ENCODE results near the gene AKAP6.

The AKAP6 gene

DNA sequence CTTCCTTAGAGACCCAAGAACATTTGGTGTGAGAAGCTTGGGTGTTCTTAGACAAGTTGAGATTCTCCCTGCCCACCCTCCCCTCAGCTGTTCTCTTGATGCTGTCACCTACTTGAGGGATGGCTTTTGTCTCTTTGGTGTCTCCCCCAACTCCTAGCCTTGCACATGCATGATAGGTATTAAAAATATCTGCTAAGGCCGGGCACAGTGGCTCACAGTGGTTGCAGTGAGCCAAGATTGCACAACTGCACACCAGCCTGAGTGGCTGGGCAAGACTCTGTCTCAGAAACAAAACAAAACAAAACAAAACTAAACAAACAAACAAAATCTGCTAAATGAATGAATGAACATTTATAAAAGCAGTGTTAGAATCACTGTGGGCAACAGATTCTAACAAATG lies 261.1 kb downstream of the AKAP6 start:
- no peak for DNase-seq

DNA sequence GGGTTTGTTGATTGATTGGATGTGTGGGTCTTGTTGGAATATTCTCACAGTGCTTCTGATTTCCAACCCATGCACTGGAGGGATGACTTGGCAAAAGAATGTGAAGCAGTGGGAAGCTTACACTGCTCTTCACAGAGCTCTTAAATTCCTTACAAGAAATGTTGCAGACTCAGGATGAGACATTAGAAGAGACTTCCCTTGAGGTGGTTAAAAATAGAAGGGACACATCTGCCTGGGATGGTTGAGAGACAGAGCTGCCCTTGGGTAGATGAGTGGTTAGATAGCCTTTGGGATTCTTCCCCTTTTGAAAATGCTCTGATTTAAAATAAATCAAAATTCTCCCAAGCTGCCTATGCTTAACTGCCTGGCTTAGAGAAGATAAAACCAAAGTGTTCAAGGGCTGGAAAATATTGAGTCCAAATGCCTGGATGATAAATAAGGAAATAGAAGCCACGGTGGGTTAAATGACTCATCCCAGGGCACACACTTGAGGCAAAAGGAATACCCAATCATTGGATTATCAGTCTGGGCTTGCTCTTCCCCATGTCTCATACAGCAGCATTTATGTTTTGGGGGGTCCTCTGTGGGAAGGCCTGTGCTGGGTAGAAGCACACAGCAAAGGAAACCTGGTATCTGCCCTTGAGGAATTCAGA lies 264.3 kb downstream of the AKAP6 start:
- no peak for DNase-seq

DNA sequence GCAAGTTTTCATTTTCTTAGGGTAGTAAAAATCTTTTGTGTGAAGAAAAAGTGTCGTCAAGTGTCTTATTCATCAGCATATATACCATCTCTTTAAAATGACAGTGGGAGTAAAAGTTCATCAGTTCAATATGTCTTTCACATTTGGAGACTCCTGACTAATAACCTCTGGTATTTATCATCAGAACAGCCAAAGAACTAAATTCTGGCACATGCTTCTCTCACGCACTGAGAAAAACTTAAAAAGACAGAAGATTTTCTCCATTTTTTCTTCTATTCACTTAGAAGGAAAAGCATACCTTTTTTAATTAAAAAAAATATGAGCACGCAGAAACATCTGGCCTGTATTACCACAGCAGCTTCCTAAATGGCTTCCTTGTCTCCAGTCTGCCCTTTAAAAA lies 265.7 kb downstream of the AKAP6 start:
- DNase-seq = no peak

DNA sequence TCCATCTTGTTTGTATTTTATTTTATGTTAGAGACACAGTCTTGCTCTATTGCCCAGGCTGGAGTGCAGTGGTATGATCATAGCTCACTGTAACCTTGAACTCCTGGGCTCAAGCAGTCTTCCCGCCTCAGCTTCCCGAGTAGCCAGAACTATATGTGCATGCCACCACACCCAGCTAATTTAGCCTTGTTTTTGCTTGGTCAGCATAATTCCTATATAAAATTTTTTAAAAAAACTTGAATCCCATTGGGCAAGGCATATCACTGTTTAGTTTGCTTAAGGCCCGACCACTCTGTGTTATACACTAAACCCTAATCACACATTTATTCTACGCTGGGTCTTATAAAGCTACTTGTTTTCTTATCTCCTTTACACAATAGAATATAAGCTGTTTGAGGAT lies 266.4 kb downstream of the AKAP6 start:
- no peak for DNase-seq

DNA sequence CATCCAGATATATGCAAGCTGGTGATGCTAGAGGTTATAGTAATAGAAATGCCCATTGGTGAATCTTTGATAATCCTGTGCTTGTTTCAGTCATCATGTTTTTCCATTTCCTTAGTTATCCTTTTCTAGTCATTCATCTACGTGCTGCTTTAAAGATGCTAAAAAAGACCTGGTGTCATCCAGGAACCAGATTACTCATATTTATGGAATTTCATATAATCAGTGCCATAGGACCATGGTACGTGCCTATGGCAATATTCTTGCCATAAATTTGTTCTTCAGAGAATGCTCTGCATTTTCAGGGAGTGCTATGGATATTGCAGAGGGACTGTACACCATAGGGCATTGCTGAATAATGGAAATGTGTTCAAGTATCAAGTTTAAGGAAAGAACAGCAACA lies 267.3 kb downstream of the AKAP6 start:
- DNase-seq = no peak

DNA sequence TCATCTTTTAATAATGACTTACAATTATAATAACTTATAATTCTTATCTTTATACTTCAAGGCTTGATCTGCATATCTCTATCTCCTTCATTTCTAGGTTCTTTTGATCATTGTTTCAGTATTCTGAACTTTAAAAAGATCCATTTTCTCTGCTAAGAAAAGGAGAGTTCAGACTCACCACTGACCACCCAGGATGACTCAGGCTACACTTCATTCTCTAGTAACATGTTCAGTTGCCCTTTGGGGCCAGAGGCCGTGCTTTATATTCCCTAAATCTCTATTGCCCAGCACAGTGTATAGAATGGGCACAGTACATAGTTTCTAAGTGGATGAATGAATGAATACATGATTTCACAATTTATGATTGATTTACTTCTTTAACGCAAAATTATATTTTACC lies 268.7 kb downstream of the AKAP6 start:
- DNase-seq = no peak

DNA sequence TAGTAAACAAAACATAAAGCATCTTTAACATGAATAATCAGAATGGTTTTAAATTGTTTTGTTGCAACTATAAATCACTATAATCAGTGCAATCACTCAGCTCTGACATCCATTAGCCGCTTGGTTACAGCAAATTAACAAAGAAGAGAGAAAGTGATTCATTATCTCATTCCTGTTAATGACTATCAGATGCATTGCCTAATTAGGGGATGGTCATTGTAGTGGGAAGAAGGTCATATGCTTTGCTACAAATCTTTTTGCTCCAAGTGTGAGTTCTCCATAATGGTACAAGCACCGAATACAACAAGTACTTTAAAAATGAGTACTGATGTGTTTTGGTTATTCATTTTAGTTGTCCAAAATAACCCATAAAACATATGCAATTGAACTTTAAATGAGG lies 272.0 kb downstream of the AKAP6 start:
- peak; percentile 28 for DNase-seq

DNA sequence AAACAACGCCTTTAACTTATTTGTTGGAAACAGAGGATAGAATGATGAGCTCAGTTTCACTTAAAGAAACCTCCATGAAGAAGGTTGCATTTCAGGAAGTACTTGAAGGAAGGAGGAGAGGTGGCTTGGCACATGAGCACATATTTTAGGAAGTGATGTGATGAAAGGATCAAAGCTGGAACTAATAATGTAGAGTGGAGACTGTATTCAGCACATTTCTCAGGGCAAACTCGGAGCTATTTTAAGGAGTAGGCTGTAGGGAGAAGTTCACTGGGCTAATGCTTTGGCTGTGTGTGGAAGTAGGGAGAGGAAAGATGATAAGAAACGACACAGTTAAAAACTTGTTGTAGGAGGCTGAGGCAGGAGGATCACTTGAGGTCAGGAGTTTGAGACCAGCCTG lies 272.8 kb downstream of the AKAP6 start:
- DNase-seq = no peak

DNA sequence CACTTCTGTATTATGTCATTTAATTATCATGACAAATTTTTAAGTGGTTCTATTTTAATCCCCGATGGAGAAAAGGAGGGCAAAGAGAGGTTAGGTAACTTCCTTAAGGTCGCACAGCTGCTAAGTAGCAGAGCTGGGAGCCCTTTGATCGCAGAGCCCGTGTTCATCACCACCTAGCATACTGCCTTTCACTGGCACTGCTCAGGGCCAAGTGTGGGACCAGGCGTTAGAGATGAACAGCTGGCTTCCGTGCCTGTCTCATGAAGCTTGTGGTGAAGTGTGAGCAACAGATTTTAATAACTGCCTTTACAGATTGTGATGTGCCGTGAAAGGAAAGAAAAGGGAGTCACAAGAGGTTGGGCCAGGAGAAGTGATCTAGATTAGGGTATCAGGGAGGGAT lies 273.6 kb downstream of the AKAP6 start:
- no peak for DNase-seq

DNA sequence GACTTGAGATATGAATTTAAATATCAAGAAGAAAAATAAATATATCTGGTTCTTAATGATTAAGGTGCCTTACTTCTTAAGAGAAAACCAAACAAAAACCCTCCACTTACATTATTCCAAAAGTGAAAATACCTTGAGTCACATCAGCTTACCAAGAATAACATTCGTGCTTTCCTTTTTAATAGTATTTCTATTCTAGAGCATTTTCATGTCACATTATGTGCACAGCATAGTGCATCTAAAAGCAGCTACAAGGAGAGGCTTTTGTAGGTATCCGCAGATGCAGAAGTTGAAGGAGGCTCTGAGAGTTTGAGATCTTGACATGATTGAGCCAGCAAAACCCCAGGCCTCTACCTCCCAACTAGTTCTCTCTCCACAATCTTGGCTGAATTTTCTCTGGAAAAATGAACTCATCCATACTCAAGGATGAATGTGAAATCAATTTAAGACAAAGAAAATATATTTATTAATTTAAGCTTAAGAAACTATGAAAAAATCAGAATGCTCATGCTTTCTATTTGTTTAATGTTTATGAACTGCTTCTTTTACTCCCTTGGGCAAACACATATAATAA lies 275.0 kb downstream of the AKAP6 start:
- no peak for DNase-seq

DNA sequence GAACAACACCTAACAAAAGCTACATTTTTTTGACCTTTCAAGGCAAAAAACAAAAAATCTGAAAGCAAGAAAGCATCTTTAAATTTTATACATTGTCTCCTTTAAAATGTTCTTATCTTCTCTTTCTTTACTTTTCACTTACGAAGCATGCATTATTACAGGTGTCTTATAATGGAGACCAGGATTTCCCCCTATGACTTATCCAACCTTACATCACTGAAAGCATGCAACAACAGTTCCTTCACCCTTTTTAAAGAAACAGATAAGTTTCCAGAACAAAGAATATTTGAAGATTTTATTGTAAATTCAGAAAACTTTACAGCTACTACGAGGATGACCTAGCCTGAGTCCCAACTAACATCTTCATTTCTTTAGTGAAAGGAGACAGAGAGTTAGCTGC lies 277.2 kb downstream of the AKAP6 start:
- DNase-seq = no peak

DNA sequence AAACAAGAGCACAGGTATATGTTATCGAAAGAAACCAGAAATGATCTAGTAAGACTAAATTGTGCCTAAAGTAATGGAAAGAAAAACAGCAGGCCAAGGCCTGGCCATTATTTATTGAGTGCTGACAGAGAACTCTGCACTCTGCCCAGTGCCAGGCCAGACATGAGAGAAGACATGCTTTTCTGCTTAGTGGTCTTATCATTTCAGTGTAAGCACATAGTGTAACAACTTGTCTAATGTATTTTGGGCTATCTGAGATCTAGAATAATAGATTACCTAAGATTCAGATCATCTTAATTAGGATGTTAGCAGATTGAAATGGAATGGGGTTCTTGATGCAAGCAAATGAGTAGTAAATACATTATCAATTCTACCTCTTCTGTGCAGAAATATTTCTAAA lies 278.3 kb downstream of the AKAP6 start:
- no peak for DNase-seq

DNA sequence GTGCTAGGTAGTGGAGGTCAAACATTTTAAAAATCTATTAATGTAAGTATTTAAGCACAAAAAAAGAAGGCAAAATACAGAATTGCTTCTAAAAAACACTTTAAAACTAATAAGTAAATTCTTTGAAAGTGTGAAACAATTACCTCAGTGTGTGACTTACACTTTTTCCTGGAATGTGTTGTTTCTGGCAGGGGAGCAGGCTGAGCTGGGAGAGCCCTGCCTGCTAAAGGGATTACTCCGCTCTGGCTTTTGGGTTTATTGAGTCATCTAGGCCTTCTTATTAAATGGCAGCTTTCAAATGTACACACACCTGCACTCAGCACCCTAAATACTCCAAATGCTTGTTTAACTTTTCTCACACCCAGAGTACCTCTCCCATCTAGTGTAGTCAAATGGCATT lies 279.8 kb downstream of the AKAP6 start:
- no peak for DNase-seq

DNA sequence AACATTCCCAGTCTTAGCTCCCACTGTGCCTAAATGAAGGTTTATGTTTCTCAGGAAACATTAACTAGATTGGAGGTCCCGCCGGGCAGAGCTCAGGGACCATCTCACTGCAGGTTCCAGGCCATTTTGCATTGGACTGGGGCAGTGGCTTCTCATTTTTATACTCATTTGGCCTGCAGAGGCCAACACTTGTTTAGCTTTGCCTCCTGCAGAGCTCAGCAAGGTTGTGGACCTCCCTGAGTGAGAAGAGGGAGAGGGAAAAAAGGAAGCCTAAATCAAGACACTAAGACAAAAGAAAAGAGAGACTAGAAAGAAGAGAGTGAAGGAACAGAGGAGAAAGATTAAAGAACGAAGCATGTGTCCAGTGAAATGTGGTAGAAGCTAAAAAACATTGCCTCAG lies 280.3 kb downstream of the AKAP6 start:
- no peak for DNase-seq

DNA sequence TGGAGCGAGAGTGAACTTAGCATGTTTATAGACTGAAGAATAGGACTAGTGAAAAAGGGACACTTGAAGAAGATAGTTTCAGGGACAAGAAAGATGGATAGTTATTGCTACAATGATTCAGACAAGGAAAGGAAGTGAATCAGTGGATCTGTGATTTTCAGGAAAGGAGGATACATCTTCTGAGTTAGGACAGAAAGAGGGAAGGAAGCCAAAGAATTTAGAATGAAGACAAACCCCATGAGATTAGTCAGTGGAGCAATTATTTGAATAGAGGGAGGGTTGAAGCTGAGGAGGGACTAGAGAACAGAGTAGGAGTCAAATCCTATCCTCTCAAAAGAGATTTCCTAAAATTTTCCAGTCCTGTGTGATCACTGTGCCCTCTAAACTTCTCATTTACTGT lies 282.7 kb downstream of the AKAP6 start:
- DNase-seq = no peak

DNA sequence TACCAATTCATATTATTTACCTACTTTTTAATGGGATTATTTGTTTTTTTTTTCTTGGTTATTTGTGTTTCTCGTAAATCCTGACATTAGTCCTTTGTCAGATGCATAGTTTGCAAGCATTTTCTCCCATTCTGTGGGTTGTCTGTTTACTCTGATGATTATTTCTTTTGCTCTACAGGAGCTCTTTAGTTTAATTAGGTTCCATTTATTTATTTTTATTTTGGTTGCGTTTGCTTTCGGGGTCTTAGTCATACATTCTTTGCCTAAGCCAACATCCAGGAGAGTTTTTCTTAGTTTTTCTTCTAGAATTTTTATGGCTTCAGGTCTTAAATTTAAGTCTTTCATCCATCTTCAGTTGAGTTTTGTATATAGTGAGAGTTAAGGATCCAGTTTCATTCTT lies 289.9 kb downstream of the AKAP6 start:
- DNase-seq = no peak

DNA sequence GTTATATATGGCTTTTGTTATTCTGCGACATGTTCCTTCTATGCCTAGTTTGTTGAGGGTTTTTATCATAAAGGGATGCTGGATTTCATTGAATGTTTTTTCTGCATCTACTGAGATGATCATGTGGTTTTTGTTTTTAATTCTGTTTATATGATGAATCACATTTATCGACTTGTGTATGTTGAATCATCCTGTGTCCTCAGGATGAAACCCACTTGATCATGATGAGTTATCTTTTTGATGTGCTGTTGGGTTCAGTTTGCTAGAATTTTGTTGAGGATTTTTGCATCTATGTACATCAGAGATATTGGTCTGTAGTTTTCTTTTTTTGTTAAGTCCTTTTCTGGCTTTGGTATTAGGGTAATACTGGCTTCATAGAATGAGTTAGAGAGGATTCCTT lies 291.2 kb downstream of the AKAP6 start:
- DNase-seq = no peak

DNA sequence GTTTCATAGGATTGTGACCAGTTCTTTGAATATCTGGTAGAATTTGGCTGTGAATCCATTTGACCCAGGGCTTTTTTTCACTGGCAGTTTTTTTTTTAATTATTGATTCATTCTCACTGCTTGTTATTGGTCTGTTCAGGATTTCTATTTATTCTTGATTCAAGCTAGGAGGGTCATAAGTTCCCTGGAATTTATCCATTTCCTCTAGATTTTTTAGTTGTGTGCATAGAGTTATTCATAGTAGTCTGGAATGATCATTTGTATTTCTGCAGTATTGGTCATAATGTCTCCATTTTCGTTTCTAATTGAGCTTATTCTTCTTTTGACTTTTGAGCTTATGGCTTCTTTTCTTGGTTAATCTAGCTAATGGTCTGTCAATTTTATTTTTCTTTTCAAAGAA lies 291.6 kb downstream of the AKAP6 start:
- DNase-seq = no peak

DNA sequence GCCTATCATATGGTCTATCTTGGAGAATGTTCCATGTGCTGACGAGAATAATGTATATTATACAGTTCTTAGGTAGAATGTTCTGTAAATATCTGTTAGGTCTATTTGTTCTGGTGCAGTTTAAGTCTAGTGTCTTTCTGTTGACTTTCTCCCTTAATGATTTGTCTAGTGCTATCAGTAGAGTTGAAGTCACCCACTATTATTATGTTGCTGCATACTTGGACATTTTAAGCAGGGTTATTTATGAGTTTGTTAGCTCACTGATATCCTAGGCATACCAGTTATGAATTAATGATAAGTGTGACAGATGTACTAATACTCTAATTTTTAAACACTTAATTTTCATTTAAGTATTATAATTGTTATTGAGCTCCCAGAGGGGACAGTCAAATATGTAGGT lies 292.5 kb downstream of the AKAP6 start:
- no peak for DNase-seq

DNA sequence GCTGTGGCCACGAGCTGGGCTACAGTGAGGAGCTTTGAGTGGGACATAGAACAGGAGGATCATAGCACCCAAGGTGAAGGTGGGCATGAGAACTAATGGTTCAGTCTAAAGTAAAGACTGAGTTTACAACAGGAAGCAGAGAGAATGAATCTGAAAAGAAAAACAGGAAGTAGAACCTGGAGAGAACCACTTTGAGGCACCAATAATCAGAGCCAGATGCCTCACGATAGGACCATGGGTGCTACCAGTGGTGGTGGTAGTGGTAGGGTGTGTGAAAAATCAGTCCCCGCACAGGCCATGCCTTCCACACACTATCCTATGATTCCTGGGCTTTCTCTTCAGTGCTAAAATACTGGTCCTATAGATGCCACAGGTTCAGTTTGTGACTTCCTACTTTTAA lies 293.6 kb downstream of the AKAP6 start:
- no peak for DNase-seq

DNA sequence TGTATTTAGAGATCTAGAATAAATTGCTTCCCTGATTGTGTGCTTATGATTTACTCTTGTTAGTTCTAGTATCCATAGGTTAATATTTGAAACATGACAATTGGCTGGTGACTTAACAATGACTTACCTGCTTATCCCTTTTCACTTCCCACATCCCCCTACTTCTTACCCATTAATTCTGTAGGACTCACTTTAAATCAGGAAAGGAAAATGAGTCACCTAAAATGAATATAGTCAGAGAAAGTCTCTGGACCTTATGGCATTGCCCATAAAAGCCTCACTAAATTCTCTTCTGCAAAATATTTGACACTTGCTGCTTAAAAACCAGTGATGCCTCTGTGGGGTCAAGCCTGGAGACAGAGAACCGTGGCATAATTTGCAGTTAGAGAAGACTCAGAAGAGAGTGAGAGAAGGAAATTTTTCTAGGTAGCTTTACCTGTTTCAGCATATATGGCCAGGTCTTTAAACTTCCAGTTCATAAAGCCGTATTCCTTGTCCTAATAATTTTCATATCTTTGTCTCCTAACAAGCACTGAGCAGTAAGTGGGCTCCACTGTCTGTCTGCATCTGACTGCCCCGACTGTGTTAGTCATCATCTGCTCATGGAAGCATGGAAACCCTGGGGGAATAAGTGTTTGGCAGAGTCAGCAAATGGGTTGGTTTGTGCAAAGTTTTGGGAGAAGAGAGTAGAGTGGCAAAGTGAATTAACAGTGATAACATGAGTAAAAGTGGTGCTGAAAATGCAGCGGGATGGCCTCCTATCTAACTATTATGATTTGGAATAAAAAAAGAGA lies 294.4 kb downstream of the AKAP6 start:
- no peak for DNase-seq

DNA sequence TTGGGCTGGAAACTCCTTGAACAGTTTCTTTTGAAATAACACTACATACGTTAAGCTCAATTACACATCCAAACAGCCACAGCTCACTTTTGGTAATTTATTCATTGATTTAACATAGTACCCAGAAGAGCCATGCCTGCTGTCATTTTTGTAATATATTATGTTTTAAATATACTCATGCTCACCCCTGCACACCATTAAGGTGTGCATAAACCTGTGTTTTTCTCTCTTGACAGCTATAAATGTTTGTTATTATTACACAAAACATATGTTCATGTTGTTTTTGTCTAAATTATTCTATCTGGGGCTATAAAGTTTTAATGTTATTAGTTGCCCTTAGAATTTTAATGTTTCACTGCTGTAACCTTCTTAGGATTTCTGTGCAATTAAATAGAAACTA lies 296.1 kb downstream of the AKAP6 start:
- DNase-seq = no peak

DNA sequence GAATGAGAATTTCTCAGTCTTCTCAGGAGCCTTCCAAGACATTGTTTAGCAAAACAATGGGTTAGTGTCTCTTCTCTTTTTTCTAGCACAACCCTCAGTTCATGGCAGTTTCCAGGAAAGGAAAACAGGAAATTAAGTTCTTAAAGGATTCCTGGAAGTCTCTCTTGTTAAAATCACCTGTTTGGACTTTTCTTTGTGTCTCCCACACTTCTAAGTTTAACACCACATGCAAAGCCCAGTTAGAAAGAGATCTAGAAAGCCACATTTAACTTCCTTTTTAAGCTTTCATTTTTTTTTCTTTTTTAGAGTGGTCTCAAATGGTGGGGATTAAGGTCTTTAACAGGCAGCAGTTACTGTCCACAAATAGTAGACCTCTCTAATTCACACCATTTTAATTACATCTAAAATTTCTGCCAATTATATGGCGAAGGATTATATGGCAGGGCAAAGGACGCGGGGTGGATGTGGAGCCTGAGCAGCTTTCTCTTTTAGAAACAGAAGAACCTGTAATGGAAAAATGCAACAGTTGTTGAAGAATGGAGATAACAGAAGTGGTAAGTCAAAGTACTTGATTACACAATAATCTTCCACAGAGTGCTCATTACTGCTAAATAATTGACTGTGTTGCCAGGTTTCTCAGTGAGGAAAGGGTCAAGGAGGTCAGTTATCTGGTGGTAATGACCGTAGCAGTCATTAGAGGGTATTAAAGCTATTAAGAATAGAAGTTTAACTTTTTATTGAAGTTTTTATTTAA lies 298.6 kb downstream of the AKAP6 start:
- DNase-seq = no peak

DNA sequence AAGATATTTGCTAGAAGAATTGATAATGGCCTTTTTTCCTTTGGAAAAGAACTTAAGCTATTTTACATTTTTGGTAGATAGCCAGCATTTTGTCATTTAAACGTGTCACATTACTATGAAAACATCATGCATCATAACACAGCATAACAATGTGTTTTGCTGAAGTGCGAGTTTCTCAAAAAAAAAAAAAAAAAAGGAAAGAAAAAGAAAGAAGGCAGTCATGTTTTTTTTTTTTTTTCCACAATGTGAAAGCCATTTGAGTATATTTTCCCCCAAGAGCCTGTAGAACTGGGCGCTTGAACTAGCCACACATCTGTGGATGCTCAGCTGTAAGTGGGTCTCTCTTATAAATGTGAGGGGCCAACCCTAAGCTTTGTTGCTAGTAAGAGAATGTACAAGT lies 300.1 kb downstream of the AKAP6 start:
- DNase-seq = no peak
